Measurements from ENCODE around the gene EPHB4.

The EPHB4 gene

DNA sequence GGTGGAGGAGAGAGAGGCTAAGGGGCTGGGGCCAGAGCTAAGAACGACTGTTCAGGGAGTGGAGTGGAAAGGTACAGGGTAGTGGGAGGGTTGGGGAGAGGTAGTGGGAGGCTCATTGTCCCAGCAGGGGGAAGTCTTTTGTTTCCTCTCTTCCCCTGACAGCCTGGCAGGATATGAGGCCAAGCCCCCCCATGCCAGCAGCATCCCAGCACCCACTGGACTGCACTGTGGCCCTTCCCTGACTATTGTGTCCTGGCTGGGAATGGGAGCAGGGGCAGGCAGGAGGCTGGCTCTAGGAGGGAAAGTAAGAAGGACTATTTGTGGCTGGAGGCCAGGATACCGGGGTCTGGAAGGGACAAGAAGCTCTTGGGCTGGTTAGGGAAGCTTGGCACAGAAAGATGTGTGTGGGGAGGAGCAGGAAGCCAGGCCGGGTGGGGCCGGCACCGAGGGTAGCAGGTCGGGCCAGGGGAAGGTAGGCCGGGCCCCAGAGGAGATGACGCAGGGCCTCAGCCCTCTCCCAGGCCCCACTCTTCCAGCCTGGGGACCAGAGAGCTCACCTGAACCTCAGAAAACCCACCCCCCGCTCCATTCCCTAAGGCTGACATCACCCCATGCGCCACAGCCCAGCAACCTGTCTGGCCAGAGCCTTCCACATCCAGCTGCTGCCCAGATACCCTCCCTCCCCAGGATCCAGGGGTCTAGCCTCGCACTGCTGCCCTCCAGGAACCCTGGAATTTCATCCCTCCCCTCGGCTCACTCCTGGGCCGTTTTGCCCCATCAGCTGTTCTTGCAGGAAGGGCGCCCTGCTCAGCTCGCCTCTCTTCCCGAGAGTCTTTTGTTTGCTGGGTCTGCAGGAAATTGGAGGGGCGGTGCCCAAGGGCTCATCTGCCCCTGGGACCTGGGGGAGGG is 8.8 kb upstream of the EPHB4 start:
- Mint-ChIP-seq H3K27me3 (no peaks in the 10 kb centered on the region), H3K9me3 (no peaks in the 10 kb centered on the region), H3K27ac (peak overlapping the region; percentile 35), H3K4me1 (peaks cover 14% of the 10 kb centered on the region), H3K36me3 (ENCODE audit: low read depth) (peaks cover 2% of the 10 kb centered on the region), H3K4me3 (peak overlapping the region; percentile 34)
- DNase-seq, result no peak
- no peak for ATAC-seq

DNA sequence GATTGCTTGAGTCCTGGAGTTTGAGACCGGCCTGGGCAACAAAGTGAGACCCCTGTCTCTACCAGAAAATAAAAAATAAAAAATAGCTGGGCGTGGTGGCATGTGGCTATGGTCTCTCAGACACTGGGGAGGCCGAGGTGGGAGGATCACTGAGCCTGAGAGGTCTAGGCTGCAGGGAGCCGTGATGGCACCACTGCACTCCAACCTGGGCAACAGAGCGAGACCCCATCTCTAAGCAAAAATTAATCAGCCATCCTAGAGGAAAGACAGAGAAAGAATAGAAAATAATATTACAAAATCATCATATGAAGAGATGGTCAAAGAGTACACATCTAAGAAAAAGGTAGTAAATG is 4.9 kb upstream of the EPHB4 start:
- H3K27ac Mint-ChIP-seq, result no peak overlapping the region
- peaks cover 20% of the 10 kb centered on the region for H3K4me1 Mint-ChIP-seq
- no peak for DNase-seq
- H3K9me3 Mint-ChIP-seq, result no peaks in the 10 kb centered on the region
- peaks cover 22% of the 10 kb centered on the region for H3K27me3 Mint-ChIP-seq
- ATAC-seq, result no peak
- peaks cover under 1% of the 10 kb centered on the region for H3K36me3 Mint-ChIP-seq (ENCODE audit: low read depth)
- H3K4me3 Mint-ChIP-seq, result no peak overlapping the region

DNA sequence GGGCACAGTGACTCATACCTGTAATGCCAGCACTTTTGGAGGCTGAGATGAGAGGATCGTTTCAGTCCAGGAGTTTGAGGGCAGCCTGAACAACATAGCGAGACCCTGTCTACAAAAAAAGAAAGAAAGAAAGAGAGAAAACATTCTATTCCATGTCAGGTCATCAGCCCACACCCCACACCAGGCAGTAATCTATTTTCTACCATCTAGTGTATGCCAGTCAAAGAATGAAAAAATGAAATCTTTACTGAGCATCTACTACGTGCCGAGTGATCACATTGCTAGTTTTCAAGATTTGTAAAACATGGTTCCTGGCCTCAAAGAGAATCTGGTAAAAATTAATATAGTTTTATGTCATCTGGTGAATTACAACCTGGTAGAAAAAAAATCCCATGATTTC is 3.1 kb upstream of the EPHB4 start:
- Mint-ChIP-seq H3K4me3 (no peak overlapping the region), H3K27ac (no peak overlapping the region), H3K36me3 (ENCODE audit: low read depth) (no peaks in the 10 kb centered on the region), H3K27me3 (peaks cover 34% of the 10 kb centered on the region), H3K4me1 (peaks cover 19% of the 10 kb centered on the region), H3K9me3 (no peaks in the 10 kb centered on the region)
- ATAC-seq, result no peak
- no peak for DNase-seq

DNA sequence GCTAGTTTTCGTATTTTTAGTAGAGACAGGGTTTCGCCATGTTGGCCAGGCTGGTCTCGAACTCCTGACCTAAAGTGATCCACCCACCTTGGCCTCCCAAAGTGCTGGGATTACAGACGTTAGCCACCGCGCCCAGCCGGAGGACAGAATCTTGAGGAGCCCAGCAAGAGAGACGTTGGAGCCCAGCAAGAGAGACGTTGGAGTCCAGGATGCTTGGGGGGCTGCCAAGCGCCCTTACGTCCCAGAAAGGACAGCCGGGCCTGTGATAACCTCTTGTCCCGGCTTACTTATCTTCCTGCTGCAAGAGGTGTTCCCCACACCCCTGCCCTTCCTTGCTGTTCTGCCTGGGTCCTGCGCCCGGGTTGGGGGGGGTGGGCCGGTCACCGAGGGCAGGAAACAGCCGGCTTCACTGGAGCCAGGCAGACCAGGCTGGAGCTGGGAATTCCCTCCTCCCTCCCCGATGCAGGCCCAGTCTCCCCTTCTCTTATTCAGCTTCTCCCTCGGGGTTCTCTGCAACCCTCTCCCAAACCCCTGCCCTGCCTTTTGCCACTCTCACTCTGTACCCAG is 1.9 kb upstream of the EPHB4 start:
- H3K36me3 Mint-ChIP-seq (ENCODE audit: low read depth), result no peaks in the 10 kb centered on the region
- DNase-seq, result no peak
- H3K27me3 Mint-ChIP-seq, result peaks cover 36% of the 10 kb centered on the region
- H3K4me3 Mint-ChIP-seq, result no peak overlapping the region
- H3K4me1 Mint-ChIP-seq, result peaks cover 19% of the 10 kb centered on the region
- ATAC-seq, result no peak
- no peaks in the 10 kb centered on the region for H3K9me3 Mint-ChIP-seq
- no peak overlapping the region for H3K27ac Mint-ChIP-seq

DNA sequence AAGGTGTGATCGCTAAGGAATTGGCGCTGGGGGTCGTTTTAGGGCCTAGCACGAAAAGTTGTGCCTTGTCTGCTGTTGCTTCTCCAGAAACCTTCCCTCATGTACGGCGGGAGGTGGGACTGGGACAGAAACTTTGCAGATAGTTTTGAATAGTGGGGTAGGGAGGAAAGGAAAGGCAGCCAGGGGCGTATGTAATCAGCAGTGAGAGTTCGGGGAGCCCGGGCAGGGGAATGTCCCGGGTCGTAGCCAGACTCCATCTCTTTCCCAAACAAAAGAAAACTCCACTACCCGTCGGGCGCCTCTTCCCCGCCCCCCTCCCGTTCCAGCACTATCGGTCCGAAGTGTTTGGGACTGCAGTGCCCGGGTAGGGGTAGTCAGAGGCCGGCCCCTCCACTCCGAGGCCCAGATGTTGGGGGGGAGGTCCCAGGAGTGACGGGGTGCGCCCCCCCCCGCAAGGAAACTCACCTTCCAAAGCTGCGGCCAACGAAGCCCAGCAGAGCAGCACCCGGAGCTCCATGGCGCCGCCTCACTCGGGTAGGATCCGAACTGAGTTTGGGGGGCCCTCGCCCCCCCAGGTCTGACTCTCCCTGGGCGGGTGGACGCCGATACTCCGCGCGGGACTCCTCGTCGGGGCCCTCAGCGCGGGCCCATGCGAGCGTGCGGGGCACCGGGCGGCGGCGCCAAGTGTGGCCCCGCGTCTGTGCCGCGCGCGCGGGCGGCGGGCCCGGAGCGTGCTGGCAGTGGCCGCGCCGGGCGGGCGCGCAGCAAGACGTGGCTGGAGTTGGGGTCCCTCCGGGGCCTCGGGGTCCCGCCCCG is 601 bp downstream of the EPHB4 start:
- DNase-seq (no peak), ATAC-seq (peak; percentile 20)
- Mint-ChIP-seq H3K27me3 (peaks cover 36% of the 10 kb centered on the region), H3K4me3 (peak overlapping the region; percentile 60), H3K4me1 (peaks cover 19% of the 10 kb centered on the region), H3K9me3 (no peaks in the 10 kb centered on the region), H3K27ac (no peak overlapping the region), H3K36me3 (ENCODE audit: low read depth) (no peaks in the 10 kb centered on the region)

DNA sequence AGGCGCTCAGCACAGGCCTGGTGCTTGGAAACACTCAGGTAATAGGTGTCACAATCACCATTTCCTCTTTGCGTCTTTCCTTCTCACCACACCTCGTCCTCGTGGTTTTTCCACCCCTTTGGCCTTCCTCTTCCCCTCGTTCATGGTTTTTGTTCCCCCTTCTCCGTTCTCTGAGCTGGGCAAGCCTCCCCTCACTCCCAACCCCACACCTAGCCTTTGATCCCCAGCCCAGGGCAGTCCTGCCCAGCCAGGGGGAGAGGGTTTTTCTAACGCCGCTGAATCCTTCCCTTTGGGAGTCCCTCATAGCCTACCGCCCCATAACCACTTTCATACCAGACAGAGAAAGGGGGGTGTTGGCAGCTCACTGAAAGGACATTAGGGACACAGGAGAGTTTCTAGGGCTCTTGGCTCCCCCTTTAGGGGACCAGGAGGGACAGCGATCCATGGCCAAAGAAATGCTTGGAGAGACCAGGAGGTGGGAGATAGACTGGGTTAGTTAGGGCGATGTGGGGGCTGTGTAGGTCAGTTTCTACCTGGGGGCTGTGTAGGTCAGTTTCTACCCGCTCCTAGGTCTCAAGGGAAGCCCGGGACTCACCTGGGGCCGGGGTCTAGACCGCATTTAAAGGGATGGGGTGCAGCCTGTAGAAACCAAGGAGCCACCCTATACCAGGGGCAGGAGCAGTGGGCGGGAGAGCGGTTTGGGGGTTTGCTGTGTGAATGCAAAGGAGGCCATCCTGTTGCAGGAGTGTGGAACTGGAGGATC is 1.4 kb downstream of the EPHB4 start:
- H3K4me1 Mint-ChIP-seq, result peaks cover 19% of the 10 kb centered on the region
- peak overlapping the region; percentile 60 for H3K4me3 Mint-ChIP-seq
- no peak overlapping the region for H3K27ac Mint-ChIP-seq
- ATAC-seq (no peak), DNase-seq (no peak)
- peaks cover 36% of the 10 kb centered on the region for H3K27me3 Mint-ChIP-seq
- no peaks in the 10 kb centered on the region for H3K9me3 Mint-ChIP-seq
- no peaks in the 10 kb centered on the region for H3K36me3 Mint-ChIP-seq (ENCODE audit: low read depth)

DNA sequence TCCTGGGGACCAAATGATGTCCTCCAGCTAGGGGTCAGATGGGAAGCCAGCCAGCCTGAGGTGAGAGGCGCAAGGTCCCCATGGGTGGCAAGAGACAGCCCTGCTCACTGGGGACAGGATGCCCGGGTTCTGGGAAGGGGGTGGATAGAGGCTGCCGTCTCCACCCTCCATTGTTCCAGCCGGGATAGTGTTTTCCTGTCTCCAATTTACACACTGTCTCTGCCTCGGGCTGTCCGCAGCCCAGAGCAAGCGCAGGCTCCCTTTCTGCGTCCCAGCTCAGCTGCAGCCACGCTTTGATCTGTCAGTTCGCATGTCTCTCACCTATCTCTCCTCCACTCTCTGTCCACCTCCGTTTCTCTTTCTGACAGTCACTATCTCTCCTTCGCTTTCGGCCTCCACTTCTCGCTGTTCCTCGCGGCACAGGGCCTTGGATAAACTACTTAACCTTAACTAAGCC is 2.1 kb downstream of the EPHB4 start:
- Mint-ChIP-seq H3K27ac (no peak overlapping the region), H3K4me1 (peaks cover 19% of the 10 kb centered on the region), H3K27me3 (peaks cover 36% of the 10 kb centered on the region), H3K36me3 (ENCODE audit: low read depth) (no peaks in the 10 kb centered on the region), H3K4me3 (no peak overlapping the region), H3K9me3 (no peaks in the 10 kb centered on the region)
- ATAC-seq (no peak), DNase-seq (no peak)

DNA sequence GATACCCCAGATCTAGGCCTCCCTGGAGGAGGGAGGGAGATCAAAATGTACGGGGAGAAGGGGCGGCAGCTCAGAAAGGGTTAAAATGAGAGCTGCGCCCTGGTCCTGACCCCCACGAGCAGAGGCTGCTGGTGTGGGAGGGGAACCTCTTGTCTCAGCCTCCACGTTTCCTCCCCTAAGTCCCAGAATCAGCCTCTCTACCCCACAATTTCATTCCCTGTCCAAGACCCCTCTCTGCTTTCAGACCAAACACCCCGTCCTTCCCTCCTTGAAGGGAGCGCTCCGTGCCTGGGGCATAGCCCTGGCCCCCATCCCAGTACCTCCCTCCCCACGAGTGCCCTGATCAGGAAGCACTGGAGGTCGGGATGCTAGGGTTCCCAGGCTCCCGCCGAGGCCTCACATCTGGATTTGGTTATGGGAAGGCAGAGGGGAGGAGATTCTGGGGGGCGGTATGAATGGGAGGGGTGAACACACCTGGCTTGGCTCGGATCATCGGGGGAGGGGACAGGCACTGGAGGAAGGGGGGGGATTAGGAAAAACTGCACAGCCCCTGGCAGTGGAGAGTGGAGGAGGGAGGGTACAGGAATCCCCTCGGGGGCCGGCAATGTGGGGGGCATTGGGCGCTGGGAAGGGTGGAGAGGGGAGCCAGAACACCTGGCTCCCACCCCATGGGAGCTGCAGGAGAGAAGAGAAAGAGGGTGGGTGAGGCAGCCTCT is 2.7 kb downstream of the EPHB4 start:
- no peaks in the 10 kb centered on the region for H3K36me3 Mint-ChIP-seq (ENCODE audit: low read depth)
- H3K4me3 Mint-ChIP-seq, result no peak overlapping the region
- no peaks in the 10 kb centered on the region for H3K9me3 Mint-ChIP-seq
- peaks cover 19% of the 10 kb centered on the region for H3K4me1 Mint-ChIP-seq
- ATAC-seq, result no peak
- no peak for DNase-seq
- peaks cover 35% of the 10 kb centered on the region for H3K27me3 Mint-ChIP-seq
- no peak overlapping the region for H3K27ac Mint-ChIP-seq

DNA sequence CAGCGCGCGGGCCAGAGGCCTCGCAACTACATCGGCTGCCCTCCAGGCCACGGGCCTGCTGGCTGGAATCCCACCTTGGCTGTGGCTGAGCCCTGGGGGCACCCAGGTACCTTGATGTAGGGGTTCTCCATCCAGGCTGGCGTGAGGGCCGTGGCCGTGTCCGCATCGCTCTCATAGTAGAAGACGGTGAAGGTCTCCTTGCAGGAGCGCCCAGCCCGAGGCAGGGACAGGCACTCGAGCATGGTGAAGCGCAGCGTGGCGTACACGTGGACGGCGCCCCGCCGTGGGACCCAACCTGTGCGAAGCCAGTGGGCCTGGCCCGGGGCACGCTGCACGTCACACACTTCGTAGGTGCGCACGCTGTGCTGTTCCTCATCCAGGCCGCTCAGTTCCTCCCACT is 3.8 kb downstream of the EPHB4 start:
- ATAC-seq (no peak), DNase-seq (no peak)
- Mint-ChIP-seq H3K27me3 (peaks cover 25% of the 10 kb centered on the region), H3K27ac (no peak overlapping the region), H3K36me3 (ENCODE audit: low read depth) (no peaks in the 10 kb centered on the region), H3K4me3 (no peak overlapping the region), H3K9me3 (no peaks in the 10 kb centered on the region), H3K4me1 (peaks cover 16% of the 10 kb centered on the region)

DNA sequence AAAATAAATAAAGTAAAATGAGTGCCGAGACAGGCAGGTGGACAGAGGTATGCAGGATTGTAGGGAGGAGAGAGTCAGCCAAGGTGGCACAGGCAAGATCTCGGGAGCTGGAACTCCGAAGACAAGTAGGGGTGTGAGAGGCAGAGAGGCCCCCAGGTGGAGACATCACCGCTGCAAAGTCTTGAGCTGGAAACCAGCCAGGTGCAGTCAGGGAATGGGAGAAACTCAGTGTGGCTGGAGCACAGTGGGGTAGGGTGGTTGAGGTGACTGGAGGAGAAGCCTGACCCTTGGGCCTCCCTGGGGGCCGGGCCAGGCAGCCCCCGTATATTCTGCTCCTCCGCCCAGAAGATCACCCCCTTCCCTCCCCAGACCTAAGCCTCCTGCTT is 4.2 kb downstream of the EPHB4 start:
- Mint-ChIP-seq H3K4me3 (no peak overlapping the region), H3K27me3 (peaks cover 21% of the 10 kb centered on the region), H3K4me1 (peaks cover 14% of the 10 kb centered on the region), H3K27ac (no peak overlapping the region), H3K36me3 (ENCODE audit: low read depth) (no peaks in the 10 kb centered on the region), H3K9me3 (no peaks in the 10 kb centered on the region)
- DNase-seq (no peak), ATAC-seq (no peak)

DNA sequence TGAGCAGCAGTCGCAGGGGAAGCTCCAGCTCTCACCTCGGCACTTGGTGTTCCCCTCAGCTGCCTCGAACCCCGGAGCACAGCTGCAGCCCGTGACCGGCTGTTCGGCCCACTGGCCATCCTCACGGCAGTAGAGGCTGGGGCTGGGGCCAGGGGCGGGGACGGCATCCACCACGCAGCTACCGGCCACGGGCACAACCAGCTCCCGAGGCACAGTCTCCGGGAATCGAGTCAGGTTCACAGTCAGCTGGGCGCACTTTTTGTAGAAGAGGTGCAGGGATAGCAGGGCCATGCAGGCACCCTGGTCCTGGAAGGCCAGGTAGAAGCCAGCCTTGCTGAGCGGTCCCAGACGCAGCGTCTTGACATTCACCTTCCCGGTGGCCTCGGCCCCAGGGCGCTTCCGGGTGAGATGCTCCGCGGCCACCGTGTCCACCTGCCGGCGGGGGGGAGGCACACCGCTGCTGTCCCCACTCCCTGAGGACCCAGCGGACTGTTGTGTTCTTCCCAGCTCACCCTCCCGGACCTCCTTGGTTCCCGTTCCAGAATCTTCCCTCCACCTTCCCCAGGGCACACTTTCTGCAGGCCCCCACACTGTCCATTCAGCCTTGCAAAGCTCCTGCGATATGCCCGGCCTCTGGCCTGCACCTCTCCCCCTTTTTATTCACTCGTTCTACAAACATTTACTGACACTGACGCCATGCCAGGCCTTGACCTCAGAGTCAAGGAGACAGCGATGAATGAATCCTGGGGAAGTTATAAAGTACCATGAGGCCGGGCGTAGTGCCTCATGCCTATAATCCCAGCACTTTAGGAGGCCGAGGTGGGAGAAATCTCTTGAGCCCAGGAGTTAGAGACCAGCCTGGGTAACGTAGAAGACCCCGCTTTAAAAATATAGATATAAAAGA is 4.8 kb downstream of the EPHB4 start:
- H3K36me3 Mint-ChIP-seq (ENCODE audit: low read depth), result no peaks in the 10 kb centered on the region
- H3K4me1 Mint-ChIP-seq, result peaks cover 10% of the 10 kb centered on the region
- H3K27ac Mint-ChIP-seq, result no peak overlapping the region
- DNase-seq (no peak), ATAC-seq (no peak)
- H3K9me3 Mint-ChIP-seq, result no peaks in the 10 kb centered on the region
- H3K27me3 Mint-ChIP-seq, result peaks cover 15% of the 10 kb centered on the region
- H3K4me3 Mint-ChIP-seq, result no peak overlapping the region

DNA sequence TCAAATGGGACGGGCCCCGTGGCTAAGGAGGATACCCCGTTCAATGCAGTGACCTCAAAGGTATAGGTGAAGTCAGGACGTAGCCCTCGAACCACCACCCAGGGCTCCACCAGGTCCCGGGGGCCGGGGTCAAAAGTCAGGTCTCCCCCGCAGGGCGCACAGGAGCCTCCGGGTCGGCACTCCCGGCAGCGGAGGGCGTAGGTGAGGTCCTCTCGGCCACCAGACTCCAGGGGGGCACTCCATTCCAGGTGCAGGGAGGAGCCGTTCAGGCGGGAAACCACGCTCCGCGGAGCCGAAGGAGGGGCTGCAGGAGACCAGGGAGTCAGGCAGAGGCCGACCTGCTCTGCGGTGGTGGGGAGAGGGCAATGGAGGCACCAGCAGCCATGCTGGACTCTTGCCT is 7.7 kb downstream of the EPHB4 start:
- Mint-ChIP-seq H3K9me3 (no peaks in the 10 kb centered on the region), H3K4me1 (no peaks in the 10 kb centered on the region), H3K27ac (no peak overlapping the region), H3K27me3 (no peaks in the 10 kb centered on the region), H3K36me3 (ENCODE audit: low read depth) (no peaks in the 10 kb centered on the region), H3K4me3 (no peak overlapping the region)
- no peak for DNase-seq
- ATAC-seq, result no peak

DNA sequence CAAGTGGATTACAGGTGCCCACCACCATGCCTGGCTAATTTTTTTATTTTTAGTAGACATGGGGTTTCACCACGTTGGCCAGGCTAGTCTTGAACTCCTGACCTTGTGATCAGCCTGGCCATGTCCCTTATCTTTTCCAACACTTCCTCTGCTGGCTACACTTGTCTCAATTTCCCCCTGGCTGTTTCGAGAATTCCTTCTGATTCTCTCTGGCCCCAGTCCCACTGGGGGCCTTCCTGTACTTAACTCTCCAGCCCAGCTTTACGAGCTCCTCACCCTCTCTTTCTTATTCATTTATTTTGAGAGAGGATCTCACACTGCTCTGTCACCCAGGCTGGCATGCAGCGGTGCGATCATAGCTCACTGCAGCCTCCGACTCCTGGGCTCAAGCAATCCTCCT is 8.5 kb downstream of the EPHB4 start:
- no peaks in the 10 kb centered on the region for H3K9me3 Mint-ChIP-seq

More for the DNA sequence above, 8.5 kb downstream of the EPHB4 start:
- no peak for DNase-seq
- no peaks in the 10 kb centered on the region for H3K27me3 Mint-ChIP-seq
- no peak overlapping the region for H3K27ac Mint-ChIP-seq
- no peaks in the 10 kb centered on the region for H3K36me3 Mint-ChIP-seq (ENCODE audit: low read depth)
- H3K4me3 Mint-ChIP-seq, result no peak overlapping the region
- no peaks in the 10 kb centered on the region for H3K4me1 Mint-ChIP-seq
- ATAC-seq, result no peak

Data from activated naive CD8-positive, alpha-beta T cell treated with anti-CD3 and anti-CD28 coated beads, Interleukin-2, amount 50 U/mL, for 24 hours (primary cell).